Parathyroid adenoma (tissue), 2 donors: ENCODE results near the gene CTAGE9.

ENCODE experiments used
- H2AFZ ChIP-seq: fragments of 300-600 bp; sonication (generic); one replicate; pipeline ENCODE4 v1.7.0; 2017; ENCODE audit warnings: antibody characterized with exemption, mild to moderate bottlenecking
- H3K27ac ChIP-seq: fragments of 300-600 bp; sonication (generic); one replicate; pipeline ENCODE4 v1.7.0; 2017
- H3K27me3 ChIP-seq: fragments of 300-600 bp; sonication (generic); one replicate; pipeline ENCODE4 v1.7.0; 2017; ENCODE audit warnings: low read length; ENCODE audit not compliant: control insufficient read depth, insufficient read depth
- H3K36me3 ChIP-seq: fragments of 300-600 bp; sonication (generic); one replicate; pipeline ENCODE4 v1.7.0; 2017; ENCODE audit warnings: low read length; ENCODE audit not compliant: control insufficient read depth, insufficient read depth
- H3K4me1 ChIP-seq: fragments of 300-600 bp; sonication (generic); one replicate; pipeline ENCODE4 v1.7.0; 2017; ENCODE audit warnings: control low read depth
- H3K4me2 ChIP-seq: fragments of 300-600 bp; sonication (generic); one replicate; pipeline ENCODE4 v1.7.0; 2017; ENCODE audit warnings: low read length
- H3K4me3 ChIP-seq: fragments of 300-600 bp; sonication (generic); one replicate; pipeline ENCODE4 v1.7.0; 2017; ENCODE audit warnings: low read depth, low read length
- H3K79me2 ChIP-seq: fragments of 300-600 bp; sonication (generic); one replicate; pipeline ENCODE4 v1.7.0; 2017; ENCODE audit warnings: control low read depth
- H3K9ac ChIP-seq: fragments of 300-600 bp; sonication (generic); one replicate; pipeline ENCODE4 v1.7.0; 2017; ENCODE audit warnings: mild to moderate bottlenecking
- H3K9me3 ChIP-seq: fragments of 300-600 bp; sonication (generic); one replicate; pipeline ENCODE4 v1.7.0; 2017; ENCODE audit warnings: low read length; ENCODE audit not compliant: control insufficient read depth
- CTCF ChIP-seq: fragments of 300-600 bp; sonication (generic); IDR thresholded peaks from one replicate; pipeline ENCODE4 v1.7.0; 2017; ENCODE audit warnings: antibody characterized with exemption, mild to moderate bottlenecking
- donor health status: primary hyperparathyroidism.

The CTAGE9 gene

GRCh38 chr6:131744432-131745287 lies 33.8 kb upstream of the CTAGE9 start:
- no peaks in the 10 kb centered on the region for H3K27me3 ChIP-seq
- no peak for TF ChIP-seq CTCF
- no peaks in the 10 kb centered on the region for H3K4me1 ChIP-seq
- H3K9me3 ChIP-seq = no peaks in the 10 kb centered on the region
- no peaks in the 10 kb centered on the region for H3K79me2 ChIP-seq
- no peaks in the 10 kb centered on the region for H3K36me3 ChIP-seq
- H3K4me2 ChIP-seq = no peak overlapping the region
- no peak overlapping the region for H3K4me3 ChIP-seq
- no peak overlapping the region for H3K9ac ChIP-seq
- H3K27ac ChIP-seq = no peak overlapping the region
- H2AFZ ChIP-seq = no peak overlapping the region

- Histone ChIP-seq H3K9ac (no peak overlapping the region), H3K4me2 (no peak overlapping the region), H2AFZ (no peak overlapping the region), H3K4me3 (no peak overlapping the region), H3K79me2 (no peaks in the 10 kb centered on the region), H3K4me1 (no peaks in the 10 kb centered on the region), H3K9me3 (no peaks in the 10 kb centered on the region), H3K27ac (no peak overlapping the region), H3K36me3 (no peaks in the 10 kb centered on the region), H3K27me3 (no peaks in the 10 kb centered on the region)
- no peak for TF ChIP-seq CTCF
Observed at GRCh38 chr6:131741688-131742393, 31.0 kb upstream of the CTAGE9 start.

- no peak overlapping the region for H3K4me3 ChIP-seq
- no peaks in the 10 kb centered on the region for H3K79me2 ChIP-seq
- H3K9ac ChIP-seq = no peak overlapping the region
- H3K36me3 ChIP-seq = no peaks in the 10 kb centered on the region
- no peak overlapping the region for H3K27ac ChIP-seq
- H3K4me2 ChIP-seq = no peak overlapping the region
- H2AFZ ChIP-seq = no peak overlapping the region
- no peaks in the 10 kb centered on the region for H3K9me3 ChIP-seq
- TF ChIP-seq CTCF = no peak
- H3K27me3 ChIP-seq = no peaks in the 10 kb centered on the region
- no peaks in the 10 kb centered on the region for H3K4me1 ChIP-seq
Observed at GRCh38 chr6:131740161-131740560, 29.3 kb upstream of the CTAGE9 start.

GRCh38 chr6:131739136-131739535 lies 28.3 kb upstream of the CTAGE9 start:
- Histone ChIP-seq H3K36me3 (no peaks in the 10 kb centered on the region), H2AFZ (no peak overlapping the region), H3K9ac (no peak overlapping the region), H3K4me1 (no peaks in the 10 kb centered on the region), H3K27ac (no peak overlapping the region), H3K27me3 (no peaks in the 10 kb centered on the region), H3K79me2 (no peaks in the 10 kb centered on the region), H3K4me2 (no peak overlapping the region), H3K9me3 (no peaks in the 10 kb centered on the region), H3K4me3 (no peak overlapping the region)
- no peak for TF ChIP-seq CTCF
